Thoracic aorta (tissue), 2 donors: ENCODE results near the gene LST1. TPM values are rescaled to one million over a fixed set of nuclear protein-coding genes. Genes with fewer than 3 reads are reported as not detected.

Source experiments
- ATAC-seq: fragments of 150-250 bp; one replicate; pipeline ENCODE4 v1.8.0; 2017; ENCODE audit warnings: low read depth; ENCODE audit not compliant: insufficient number of reproducible peaks, low FRiP score
- DNase-seq: peaks from one replicate; pipeline ENCODE4 v3.0.0-alpha.2; 2020; ENCODE audit warnings: low spot score
- H3K27ac ChIP-seq, 2 donors: fragments of 200-600 bp; sonication (generic); 1 replicate in 1 of 2; 2 replicates in 1 of 2; pipeline ENCODE4 v1.5.1; 2016; ENCODE audit warnings: mild to moderate bottlenecking in 2 of 2, moderate library complexity in 2 of 2
- H3K27me3 ChIP-seq: fragments of 200-600 bp; sonication (generic); replicated peaks from 2 replicates; pipeline ENCODE4 v1.6.0; 2016; ENCODE audit warnings: mild to moderate bottlenecking; ENCODE audit not compliant: insufficient read depth
- H3K36me3 ChIP-seq: fragments of 200-600 bp; sonication (generic); one replicate; pipeline ENCODE4 v1.5.1; 2016
- H3K4me1 ChIP-seq, 2 donors: fragments of 200-600 bp; sonication (generic); 1 replicate in 1 of 2; 2 replicates in 1 of 2; pipeline versions ENCODE4 v1.5.1 to v1.6.0; 2016; ENCODE audit warnings: low read depth in 2 of 2, mild to moderate bottlenecking in 1 of 2; ENCODE audit not compliant: control insufficient read depth in 1 of 2
- H3K4me3 ChIP-seq: fragments of 200-600 bp; sonication (generic); 2 replicates; pipeline ENCODE4 v1.5.1; 2016; ENCODE audit warnings: mild to moderate bottlenecking
- H3K9me3 ChIP-seq: fragments of 200-600 bp; sonication (generic); 2 replicates; pipeline ENCODE4 v1.5.1; 2016
- CTCF ChIP-seq: fragments of 200-600 bp; sonication (generic); IDR thresholded peaks from one replicate; pipeline ENCODE4 v1.5.1; 2019; ENCODE audit warnings: antibody characterized with exemption
- total RNA-seq, 2 donors: library from RNA; depleted of rRNA; stranded (reverse); fragments of >200 nt; gene quantifications; one replicate each; pipeline versions ENCODE4 v1.1.0 to v1.2.3, GENCODE V29; 2016

LST1 gene
- total RNA-seq, 2 donors from 2014 or later: 4.9 to 37.9 TPM

- no peak for TF ChIP-seq CTCF
- H3K4me1 ChIP-seq: peaks cover 6 to 20% of the 10 kb centered on the region in 2 donors
- ATAC-seq: peak; percentile 30
Measured at GRCh38 chr6:31620586-31621319, 34.7 kb downstream of the LST1 start, which contains the start of gene PRRC2A. PRRC2A (plus strand) TSS chr6:31620715; CDS start chr6:31622790, 2,075 bp downstream.

GRCh38 chr6:31621320-31621939, 35.4 kb downstream of the LST1 start:
- no peaks in the 10 kb centered on the region for H3K27me3 ChIP-seq
- no peaks in the 10 kb centered on the region for H3K9me3 ChIP-seq
- H3K27ac ChIP-seq: peak overlapping the region; percentile 96 to 97
- DNase-seq (no peak), ATAC-seq (no peak)
- peaks cover 29% of the 10 kb centered on the region for H3K36me3 ChIP-seq
- H3K4me3 ChIP-seq: peak overlapping the region; percentile 96
- peaks cover 6 to 20% of the 10 kb centered on the region in 2 donors for H3K4me1 ChIP-seq
- no peak for TF ChIP-seq CTCF

More at GRCh38 chr6:31620586-31621319, 34.7 kb downstream of the LST1 start, which contains the start of gene PRRC2A:
- peak; percentile 40 for DNase-seq
- Histone ChIP-seq H3K27ac (peak within 1 kb of the TSS; percentile 96 to 97), H3K36me3 (peaks cover 22% of the 10 kb centered on the region), H3K4me3 (peak within 1 kb of the TSS; percentile 96), H3K27me3 (no peaks in the 10 kb centered on the region), H3K9me3 (no peaks in the 10 kb centered on the region)

GRCh38 chr6:31621991-31622390, 35.9 kb downstream of the LST1 start:
- peak overlapping the region; percentile 96 to 97 for H3K27ac ChIP-seq
- peaks cover 6 to 20% of the 10 kb centered on the region in 2 donors for H3K4me1 ChIP-seq
- DNase-seq (no peak), ATAC-seq (no peak)
- H3K4me3 ChIP-seq: peak overlapping the region; percentile 96
- H3K9me3 ChIP-seq: no peaks in the 10 kb centered on the region
- no peak for TF ChIP-seq CTCF
- no peaks in the 10 kb centered on the region for H3K27me3 ChIP-seq
- peaks cover 35% of the 10 kb centered on the region for H3K36me3 ChIP-seq

- Histone ChIP-seq H3K9me3 (no peaks in the 10 kb centered on the region), H3K36me3 (peaks cover 41% of the 10 kb centered on the region), H3K27me3 (no peaks in the 10 kb centered on the region), H3K27ac (no peak overlapping the region), H3K4me1 (peaks cover 6 to 20% of the 10 kb centered on the region in 2 donors), H3K4me3 (no peak overlapping the region)
- DNase-seq: no peak
- TF ChIP-seq CTCF: no peak
- no peak for ATAC-seq
Measured at GRCh38 chr6:31622684-31623091, 36.6 kb downstream of the LST1 start.

GRCh38 chr6:31624070-31624469, 38.0 kb downstream of the LST1 start:
- no peak for ATAC-seq
- peaks cover 6 to 20% of the 10 kb centered on the region in 2 donors for H3K4me1 ChIP-seq
- peaks cover 55% of the 10 kb centered on the region for H3K36me3 ChIP-seq

More at GRCh38 chr6:31624070-31624469, 38.0 kb downstream of the LST1 start:
- Histone ChIP-seq H3K27me3 (no peaks in the 10 kb centered on the region), H3K9me3 (no peaks in the 10 kb centered on the region), H3K4me3 (no peak overlapping the region), H3K27ac (no peak overlapping the region)
- no peak for DNase-seq
- TF ChIP-seq CTCF: no peak
